RWPE1 (cell line): Measurements from ENCODE around the gene B3GAT1.

Experiments
- CTCF ChIA-PET: fragments of 350-600 bp; sonication (Branson Sonifier 250); formaldehyde crosslinking; extraction: SDS; loops from one replicate; lab custom pipeline; 2021; lab: Yijun Ruan, JAX
- POLR2A ChIA-PET: fragments of 400-600 bp; formaldehyde crosslinking; extraction: SDS; loops from one replicate; lab custom pipeline; 2020; ENCODE audit warnings: antibody characterized with exemption; ENCODE audit not compliant: low non-redundant PET; lab: Yijun Ruan, JAX
- DNase-seq: peaks from one replicate; pipeline ENCODE4 v3.0.0; 2012; ENCODE audit warnings: low spot score
- H3K27ac ChIP-seq: fragments of 450-650 bp; 2 replicates; pipeline ENCODE4 v1.5.1; 2017
- TF ChIP-seq, protein P1 (sequence below): fragments of 450-650 bp; conservative IDR thresholded peaks from 2 replicates; pipeline ENCODE4 v1.5.1; 2017; ENCODE audit warnings: low read depth, mild to moderate bottlenecking

Gene B3GAT1

DNA sequence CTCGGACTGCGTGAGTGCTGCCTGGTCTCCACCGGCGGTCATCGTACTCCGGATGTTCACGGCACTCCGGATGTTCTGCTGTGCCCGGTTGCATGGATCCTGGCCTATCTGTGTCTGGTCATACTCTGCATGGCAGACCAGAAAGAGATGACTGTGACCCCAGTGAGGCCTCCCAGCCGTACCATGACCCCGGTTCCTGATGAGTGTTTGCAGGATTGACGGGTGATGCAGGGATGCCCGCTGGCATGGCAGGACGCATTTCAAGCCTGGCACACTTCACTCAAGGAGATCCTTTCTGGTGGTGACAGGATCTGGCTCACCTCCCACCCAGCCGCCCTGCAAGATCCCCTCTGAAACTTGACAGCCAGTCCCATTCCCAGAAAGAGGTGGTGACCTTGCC lies 74.0 kb downstream of the B3GAT1 start:
- ChIA-PET POLR2A (no interaction called here), CTCF (no interaction called here)
- no peak overlapping the region for H3K27ac ChIP-seq
- no peak for DNase-seq
- TF ChIP-seq, protein P1, sequence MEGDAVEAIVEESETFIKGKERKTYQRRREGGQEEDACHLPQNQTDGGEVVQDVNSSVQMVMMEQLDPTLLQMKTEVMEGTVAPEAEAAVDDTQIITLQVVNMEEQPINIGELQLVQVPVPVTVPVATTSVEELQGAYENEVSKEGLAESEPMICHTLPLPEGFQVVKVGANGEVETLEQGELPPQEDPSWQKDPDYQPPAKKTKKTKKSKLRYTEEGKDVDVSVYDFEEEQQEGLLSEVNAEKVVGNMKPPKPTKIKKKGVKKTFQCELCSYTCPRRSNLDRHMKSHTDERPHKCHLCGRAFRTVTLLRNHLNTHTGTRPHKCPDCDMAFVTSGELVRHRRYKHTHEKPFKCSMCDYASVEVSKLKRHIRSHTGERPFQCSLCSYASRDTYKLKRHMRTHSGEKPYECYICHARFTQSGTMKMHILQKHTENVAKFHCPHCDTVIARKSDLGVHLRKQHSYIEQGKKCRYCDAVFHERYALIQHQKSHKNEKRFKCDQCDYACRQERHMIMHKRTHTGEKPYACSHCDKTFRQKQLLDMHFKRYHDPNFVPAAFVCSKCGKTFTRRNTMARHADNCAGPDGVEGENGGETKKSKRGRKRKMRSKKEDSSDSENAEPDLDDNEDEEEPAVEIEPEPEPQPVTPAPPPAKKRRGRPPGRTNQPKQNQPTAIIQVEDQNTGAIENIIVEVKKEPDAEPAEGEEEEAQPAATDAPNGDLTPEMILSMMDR = no peak

DNA sequence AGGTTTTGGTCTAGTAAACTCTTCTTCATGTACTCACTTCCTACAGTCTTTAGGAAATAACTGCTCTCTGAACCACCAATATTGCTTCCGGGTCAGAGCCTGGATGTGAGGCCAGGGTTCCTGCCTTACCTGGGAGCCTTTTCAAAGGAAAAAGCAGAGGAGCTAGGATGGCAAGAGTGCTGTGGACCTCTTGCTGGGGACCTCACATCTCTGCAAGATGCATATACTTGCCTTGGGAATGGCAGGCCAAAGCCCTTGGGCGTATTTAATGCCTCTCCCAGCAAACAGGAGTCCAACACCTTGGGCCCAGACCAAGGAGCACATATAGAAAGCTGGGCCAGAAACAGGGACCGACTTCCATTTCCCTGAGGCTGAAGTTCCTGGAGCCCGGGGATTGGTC lies 75.0 kb downstream of the B3GAT1 start:
- ChIA-PET POLR2A (no interaction called here), CTCF (no interaction called here)
- no peak overlapping the region for H3K27ac ChIP-seq
- TF ChIP-seq, protein P1 = no peak
- DNase-seq = no peak

DNA sequence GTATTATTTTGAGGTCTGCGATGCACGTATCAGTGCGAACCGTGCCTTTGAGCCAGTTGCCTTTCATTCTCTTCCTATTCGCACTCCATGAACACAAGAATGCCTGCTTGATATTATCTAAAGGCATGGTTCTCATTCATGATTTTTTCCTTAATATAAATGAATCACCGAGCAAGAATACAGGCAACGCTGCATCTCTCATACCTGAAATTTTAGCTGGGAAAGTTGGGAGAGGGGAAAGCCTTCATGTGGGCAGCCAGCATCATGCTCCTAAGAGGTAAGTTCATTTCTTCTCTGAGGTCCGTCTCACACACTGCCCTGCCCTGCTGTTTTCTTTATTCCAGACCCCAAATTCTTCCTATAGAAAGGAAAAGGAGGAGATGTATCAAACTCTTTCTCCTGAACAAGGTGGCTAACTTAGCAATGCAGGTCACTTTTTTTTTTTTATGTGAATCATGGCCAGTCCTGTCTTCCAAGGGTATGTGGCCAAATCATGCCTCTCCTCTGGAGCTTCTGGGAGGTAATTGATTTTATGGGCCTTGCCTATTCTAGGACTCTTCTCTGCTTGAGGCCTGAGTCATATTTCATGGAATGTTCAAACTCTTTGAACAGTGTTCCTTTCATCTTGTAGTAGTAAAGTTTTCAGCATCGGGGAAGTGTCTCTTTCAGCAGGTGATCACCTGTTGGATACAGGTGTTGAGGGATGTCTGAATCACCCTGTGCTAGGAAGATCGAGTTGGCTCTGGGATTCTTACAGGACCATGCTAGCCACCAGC lies 77.1 kb downstream of the B3GAT1 start:
- ChIA-PET POLR2A (no interaction called here), CTCF (no interaction called here)
- no peak overlapping the region for H3K27ac ChIP-seq
- TF ChIP-seq, protein P1 = no peak
- no peak for DNase-seq

GRCh38 chr11:134333946-134334345 lies 78.1 kb downstream of the B3GAT1 start:
- no peak for DNase-seq
- ChIA-PET CTCF (interaction anchor here (0.6 kb wide), 1 partner anchor 19 kb away, joined by 3 read pairs; no protein-coding TSS in a partner anchor), POLR2A (no interaction called here)
- H3K27ac ChIP-seq = no peak overlapping the region
- TF ChIP-seq, protein P1 = no peak

GRCh38 chr11:134333312-134333711 lies 78.7 kb downstream of the B3GAT1 start:
- TF ChIP-seq, protein P1 = no peak
- DNase-seq = no peak
- POLR2A ChIA-PET = no interaction called here
- CTCF ChIA-PET = interaction anchor here (0.6 kb wide), 1 partner anchor 19 kb away, joined by 3 read pairs; no protein-coding TSS in a partner anchor
- no peak overlapping the region for H3K27ac ChIP-seq

- H3K27ac ChIP-seq = no peak overlapping the region
- CTCF ChIA-PET = no interaction called here
- DNase-seq = no peak
- POLR2A ChIA-PET = interaction anchor here (0.7 kb wide), 1 partner anchor 68 kb away, joined by 3 read pairs; no protein-coding TSS in a partner anchor
- TF ChIP-seq, protein P1 = no peak
Observed at GRCh38 chr11:134332782-134333181, 79.3 kb downstream of the B3GAT1 start.
